Measurements from ENCODE around the gene C18orf32. TPM values are rescaled to one million over a fixed set of nuclear protein-coding genes. Genes with fewer than 3 reads are reported as not detected.

C18orf32 gene
- total RNA-seq, 1 donor from 2014 or later, result 21.1 TPM

- no peak overlapping the region for H3K27ac ChIP-seq
- no peaks in the 10 kb centered on the region for H3K27me3 ChIP-seq
- intact Hi-C loops (cut with DNase I), result no loop called here
- no peaks in the 10 kb centered on the region for H3K9me3 ChIP-seq
- no peak for TF ChIP-seq POLR2AphosphoS5 (IDR thresholded peaks at IDR 0.05; ENCODE audit: insufficient read depth in 1 of 2, low read depth in 1 of 2)
- no peak for TF ChIP-seq POLR2A (IDR thresholded peaks at IDR 0.05)
- TF ChIP-seq CTCF (IDR thresholded peaks at IDR 0.05), result no peak
- DNase-seq (ENCODE audit: extremely low spot score in 2 of 2), result no peak
- no peaks in the 10 kb centered on the region for H3K4me1 ChIP-seq
- H3K4me3 ChIP-seq, result no peak overlapping the region
- H3K36me3 ChIP-seq, result no peaks in the 10 kb centered on the region
These were observed 16.9 kb upstream of the C18orf32 start for GRCh38 chr18:49503931-49504330.

- DNase-seq (ENCODE audit: extremely low spot score in 2 of 2), result no peak
- Histone ChIP-seq H3K36me3 (no peaks in the 10 kb centered on the region), H3K4me1 (no peaks in the 10 kb centered on the region), H3K9me3 (no peaks in the 10 kb centered on the region), H3K27ac (no peak overlapping the region), H3K27me3 (no peaks in the 10 kb centered on the region), H3K4me3 (no peak overlapping the region)
- TF ChIP-seq CTCF (IDR thresholded peaks at IDR 0.05) (no peak), POLR2A (IDR thresholded peaks at IDR 0.05) (no peak), POLR2AphosphoS5 (IDR thresholded peaks at IDR 0.05; ENCODE audit: insufficient read depth in 1 of 2, low read depth in 1 of 2) (no peak)
- intact Hi-C loops (cut with DNase I), result no loop called here
These were observed 13.3 kb upstream of the C18orf32 start for GRCh38 chr18:49500201-49500921.

GRCh38 chr18:49499046-49499637 is 12.1 kb upstream of the C18orf32 start:
- H3K4me1 ChIP-seq, result no peaks in the 10 kb centered on the region
- H3K9me3 ChIP-seq, result no peaks in the 10 kb centered on the region
- H3K27me3 ChIP-seq, result no peaks in the 10 kb centered on the region
- H3K36me3 ChIP-seq, result no peaks in the 10 kb centered on the region
- intact Hi-C loops (cut with DNase I), result no loop called here
- no peak for TF ChIP-seq POLR2A (IDR thresholded peaks at IDR 0.05)
- no peak for TF ChIP-seq POLR2AphosphoS5 (IDR thresholded peaks at IDR 0.05; ENCODE audit: insufficient read depth in 1 of 2, low read depth in 1 of 2)
- TF ChIP-seq CTCF (IDR thresholded peaks at IDR 0.05), result no peak
- H3K27ac ChIP-seq, result no peak overlapping the region
- no peak overlapping the region for H3K4me3 ChIP-seq
- DNase-seq (ENCODE audit: extremely low spot score in 2 of 2), result no peak

GRCh38 chr18:49495480-49495879 is 8.4 kb upstream of the C18orf32 start:
- DNase-seq (ENCODE audit: extremely low spot score in 2 of 2), result no peak
- TF ChIP-seq POLR2A (IDR thresholded peaks at IDR 0.05) (no peak), CTCF (IDR thresholded peaks at IDR 0.05) (no peak), POLR2AphosphoS5 (IDR thresholded peaks at IDR 0.05; ENCODE audit: insufficient read depth in 1 of 2, low read depth in 1 of 2) (no peak)
- Histone ChIP-seq H3K27ac (no peak overlapping the region), H3K4me3 (no peak overlapping the region), H3K9me3 (no peaks in the 10 kb centered on the region), H3K27me3 (no peaks in the 10 kb centered on the region), H3K36me3 (peaks cover 0 to 10% of the 10 kb centered on the region in 2 donors), H3K4me1 (peaks cover 13% of the 10 kb centered on the region)
- intact Hi-C loops (cut with DNase I), result no loop called here

- intact Hi-C loops (cut with DNase I), result no loop called here
- peaks cover 17% of the 10 kb centered on the region for H3K4me1 ChIP-seq
- no peak overlapping the region for H3K4me3 ChIP-seq
- no peaks in the 10 kb centered on the region for H3K9me3 ChIP-seq
- H3K36me3 ChIP-seq, result peaks cover 0 to 14% of the 10 kb centered on the region in 2 donors
- TF ChIP-seq POLR2AphosphoS5 (IDR thresholded peaks at IDR 0.05; ENCODE audit: insufficient read depth in 1 of 2, low read depth in 1 of 2), result no peak
- TF ChIP-seq CTCF (IDR thresholded peaks at IDR 0.05), result no peak
- no peak for TF ChIP-seq POLR2A (IDR thresholded peaks at IDR 0.05)
- no peaks in the 10 kb centered on the region for H3K27me3 ChIP-seq
- no peak overlapping the region for H3K27ac ChIP-seq
- no peak for DNase-seq (ENCODE audit: extremely low spot score in 2 of 2)
These were observed 8.0 kb upstream of the C18orf32 start for GRCh38 chr18:49495076-49495475.
